Measurements from ENCODE around the gene IFNL1. TPM values are rescaled to one million over a fixed set of nuclear protein-coding genes. Genes with fewer than 3 reads are reported as not detected.

Gene IFNL1
- total RNA-seq, 1 experiment from 2014 or later: not detected

GRCh38 chr19:39251081-39251480 lies 45.1 kb upstream of the IFNL1 start:
- Mint-ChIP-seq H3K27ac (ENCODE audit: low read depth, unreplicated experiment) (no peak overlapping the region), H3K4me3 (ENCODE audit: unreplicated experiment) (no peak overlapping the region), H3K36me3 (ENCODE audit: insufficient read depth, unreplicated experiment) (no peaks in the 10 kb centered on the region), H3K4me1 (ENCODE audit: insufficient read depth, unreplicated experiment) (no peaks in the 10 kb centered on the region), H3K27me3 (ENCODE audit: insufficient read depth, unreplicated experiment) (peaks cover 28% of the 10 kb centered on the region), H3K9me3 (ENCODE audit: unreplicated experiment) (no peaks in the 10 kb centered on the region)
- POLR2A ChIA-PET: interaction anchor here (0.6 kb wide), 1 partner anchor 45 kb away, joined by 4 read pairs; no protein-coding TSS in a partner anchor
- BruUV-seq (replicated peaks): no TSS peak
- intact Hi-C loops (cut with micrococcal nuclease): no loop called here
- no peak for DNase-seq (ENCODE audit: unreplicated experiment)
- TF ChIP-seq CTCF (IDR thresholded peaks at IDR 0.05; ENCODE audit: unreplicated experiment): no peak
- CTCF ChIA-PET: no interaction called here

GRCh38 chr19:39251846-39252245 lies 44.4 kb upstream of the IFNL1 start:
- intact Hi-C loops (cut with micrococcal nuclease): no loop called here
- no peak for DNase-seq (ENCODE audit: unreplicated experiment)
- Mint-ChIP-seq H3K27me3 (ENCODE audit: insufficient read depth, unreplicated experiment) (peaks cover 36% of the 10 kb centered on the region), H3K4me1 (ENCODE audit: insufficient read depth, unreplicated experiment) (no peaks in the 10 kb centered on the region), H3K9me3 (ENCODE audit: unreplicated experiment) (no peaks in the 10 kb centered on the region), H3K27ac (ENCODE audit: low read depth, unreplicated experiment) (no peak overlapping the region), H3K4me3 (ENCODE audit: unreplicated experiment) (no peak overlapping the region), H3K36me3 (ENCODE audit: insufficient read depth, unreplicated experiment) (no peaks in the 10 kb centered on the region)
- ChIA-PET CTCF (interaction anchor here (0.6 kb wide), 1 partner anchor 129 kb away, joined by 3 read pairs; no protein-coding TSS in a partner anchor), POLR2A (interaction anchor here (0.6 kb wide), 1 partner anchor 28 kb away, joined by 3 read pairs; no protein-coding TSS in a partner anchor)
- BruUV-seq (replicated peaks): no TSS peak
- TF ChIP-seq CTCF (IDR thresholded peaks at IDR 0.05; ENCODE audit: unreplicated experiment): no peak

GRCh38 chr19:39252458-39252857 lies 43.7 kb upstream of the IFNL1 start:
- H3K27ac Mint-ChIP-seq (ENCODE audit: low read depth, unreplicated experiment): no peak overlapping the region

More at GRCh38 chr19:39252458-39252857, 43.7 kb upstream of the IFNL1 start:
- intact Hi-C loops (cut with micrococcal nuclease): no loop called here
- Mint-ChIP-seq H3K36me3 (ENCODE audit: insufficient read depth, unreplicated experiment) (no peaks in the 10 kb centered on the region), H3K4me1 (ENCODE audit: insufficient read depth, unreplicated experiment) (no peaks in the 10 kb centered on the region), H3K9me3 (ENCODE audit: unreplicated experiment) (no peaks in the 10 kb centered on the region), H3K4me3 (ENCODE audit: unreplicated experiment) (no peak overlapping the region), H3K27me3 (ENCODE audit: insufficient read depth, unreplicated experiment) (peaks cover 38% of the 10 kb centered on the region)
- no peak for DNase-seq (ENCODE audit: unreplicated experiment)
- TF ChIP-seq CTCF (IDR thresholded peaks at IDR 0.05; ENCODE audit: unreplicated experiment): no peak
- ChIA-PET POLR2A (interaction anchor here (0.6 kb wide), 1 partner anchor 28 kb away, joined by 3 read pairs; no protein-coding TSS in a partner anchor), CTCF (no interaction called here)
- BruUV-seq (replicated peaks): no TSS peak
